HepG2 (cell line): ENCODE data around the gene BSND. TPM values are rescaled to one million over a fixed set of nuclear protein-coding genes. Genes with fewer than 3 reads are reported as not detected.
A peak's percentile ranks its signal among the peaks of the same experiment; 100 is the strongest.

Source experiments
- ATAC-seq: fragments of 200-7000 bp; cut with Tn5 transposase; 3 replicates; pipeline ENCODE4 v1.9.1; 2020; ENCODE audit warnings: mild to moderate bottlenecking, moderate library complexity
- BruUV-seq: library from RNA; stranded (reverse); fragments of 400-500 nt; replicated peaks from 2 replicates; lab custom pipeline; 2021; lab: Mats Ljungman, UMichigan
- CTCF ChIA-PET: fragments of 300-600 bp; formaldehyde crosslinking; extraction: SDS; loops from one replicate; lab custom pipeline; 2021; ENCODE audit warnings: low total read pairs, inconsistent platforms, low intra/inter-chr PET ratio; lab: Yijun Ruan, JAX
- POLR2A ChIA-PET: fragments of 350-600 bp; sonication (Branson Sonifier 250); formaldehyde crosslinking; loops from one replicate; lab custom pipeline; 2020; ENCODE audit warnings: antibody characterized with exemption, inconsistent platforms; lab: Yijun Ruan, JAX
- DNase-seq: peaks from one replicate; pipeline ENCODE4 v3.0.0-alpha.2; 2015; ENCODE audit warnings: low spot score
- FAIRE-seq: peaks from 3 replicates; lab custom pipeline; 2011; peaks lifted over from hg19 to GRCh38; lab: Jason Lieb, UNC
- H2AFZ ChIP-seq: one replicate; pipeline ENCODE4 v1.6.1; 2011; ENCODE audit warnings: low read length, inconsistent platforms
- H3K27ac ChIP-seq: fragments of 300-600 bp; 3 replicates; pipeline ENCODE4 v1.8.0; 2011; ENCODE audit warnings: mixed run types, mild to moderate bottlenecking, mixed read lengths, low read length, inconsistent platforms; ENCODE audit not compliant: insufficient read depth; ENCODE audit errors: extremely low read length
- H3K27me3 ChIP-seq, 2 experiments: fragments of 200-600 bp in 1 of 2; 2 replicates in 1 of 2; 3 replicates in 1 of 2; pipeline versions ENCODE4 v1.6.0 to v1.8.0; 2011; ENCODE audit warnings: low read length in 2 of 2, mild to moderate bottlenecking in 2 of 2, moderate library complexity in 2 of 2, inconsistent platforms in 1 of 2; ENCODE audit not compliant: insufficient read depth in 2 of 2, control insufficient read depth in 1 of 2
- H3K36me3 ChIP-seq, 2 experiments: fragments of 200-600 bp in 1 of 2; replicated peaks in 1 of 2; 2 replicates in 1 of 2; 3 replicates in 1 of 2; pipeline versions ENCODE4 v1.5.1 to v1.8.0; 2011; ENCODE audit warnings: low read length in 2 of 2, inconsistent platforms in 1 of 2; ENCODE audit not compliant: insufficient read depth in 2 of 2, control insufficient read depth in 1 of 2
- H3K4me1 ChIP-seq: 2 replicates; pipeline ENCODE4 v1.5.1; 2012; ENCODE audit warnings: low read length, inconsistent platforms; ENCODE audit not compliant: insufficient read depth
- H3K4me2 ChIP-seq: 2 replicates; pipeline ENCODE4 v1.6.0; 2011; ENCODE audit warnings: low read depth, low read length, inconsistent platforms
- H3K4me3 ChIP-seq, 3 experiments: fragments of 200-600 bp in 1 of 3; sonication (generic), shearing (Covaris generic) in 1 of 3; replicated peaks in 1 of 3; 2 replicates each; pipeline ENCODE4 v1.5.1; 2011 to 2016; ENCODE audit warnings: low read length in 3 of 3, inconsistent platforms in 2 of 3, low read depth in 2 of 3, mild to moderate bottlenecking in 2 of 3, control low read depth in 1 of 3, mixed read lengths in 1 of 3; ENCODE audit not compliant: insufficient read depth in 1 of 3
- H3K79me2 ChIP-seq: one replicate; pipeline ENCODE4 v1.6.1; 2011; ENCODE audit warnings: low read length, inconsistent platforms; ENCODE audit not compliant: insufficient read depth
- H3K9ac ChIP-seq: 2 replicates; pipeline ENCODE4 v1.6.0; 2011; ENCODE audit warnings: mild to moderate bottlenecking, low read depth, low read length, inconsistent platforms; ENCODE audit not compliant: insufficient read depth
- H3K9me3 ChIP-seq: 2 replicates; pipeline ENCODE4 v1.5.1; 2012; ENCODE audit warnings: mild to moderate bottlenecking, low read length
- H4K20me1 ChIP-seq: 2 replicates; pipeline ENCODE4 v1.6.0; 2011; ENCODE audit warnings: inconsistent platforms, mild to moderate bottlenecking, low read length, moderate library complexity; ENCODE audit not compliant: insufficient read depth
- FOXK1 ChIP-seq: sonication (generic); formaldehyde crosslinking; IDR thresholded peaks from 2 replicates; pipeline ENCODE4 v1.4.0; 2020; ENCODE audit warnings: low read depth, missing genetic modification reagents, borderline replicate concordance
- GATA4 ChIP-seq: sonication (generic); IDR thresholded peaks from 2 replicates; pipeline ENCODE4 v1.6.1; 2016; ENCODE audit warnings: antibody characterized with exemption, low read depth, borderline replicate concordance
- HMGXB3 ChIP-seq: sonication (generic); formaldehyde crosslinking; IDR thresholded peaks from 2 replicates; pipeline ENCODE4 v1.4.0; 2020; ENCODE audit warnings: missing genetic modification reagents, borderline replicate concordance
- HNRNPUL1 ChIP-seq: fragments of 200-400 bp; formaldehyde crosslinking; IDR thresholded peaks from 2 replicates; pipeline ENCODE4 v1.6.1; 2017; ENCODE audit warnings: low read depth, mild to moderate bottlenecking, low read length, moderate library complexity
- POLR2A ChIP-seq, 2 experiments: IDR thresholded peaks; 2 replicates each; pipeline ENCODE4 v1.6.1; 2011; ENCODE audit warnings: low read depth in 2 of 2, low read length in 2 of 2, mild to moderate bottlenecking in 1 of 2, moderate library complexity in 1 of 2; ENCODE audit not compliant: insufficient read depth in 1 of 2
- RBAK ChIP-seq: sonication (generic); formaldehyde crosslinking; IDR thresholded peaks from 2 replicates; pipeline ENCODE4 v1.5.1; 2020; ENCODE audit warnings: mild to moderate bottlenecking, missing genetic modification reagents
- SMAD9 ChIP-seq: sonication (generic); formaldehyde crosslinking; IDR thresholded peaks from 2 replicates; pipeline ENCODE4 v1.5.1; 2020; ENCODE audit warnings: mild to moderate bottlenecking, missing genetic modification reagents
- ZFAT ChIP-seq: sonication (generic); formaldehyde crosslinking; conservative IDR thresholded peaks from 2 replicates; pipeline ENCODE4 v1.8.1; 2023; ENCODE audit warnings: missing genetic modification reagents, inconsistent platforms
- ZFP62 ChIP-seq: sonication (generic); formaldehyde crosslinking; IDR thresholded peaks from 2 replicates; pipeline ENCODE4 v1.4.0; 2020; ENCODE audit warnings: missing genetic modification reagents
- ZNF12 ChIP-seq: sonication (generic); formaldehyde crosslinking; IDR thresholded peaks from 2 replicates; pipeline ENCODE4 v1.5.0; 2020; ENCODE audit warnings: missing genetic modification reagents
- ZNF121 ChIP-seq: sonication (generic); formaldehyde crosslinking; IDR thresholded peaks from 2 replicates; pipeline ENCODE4 v1.5.0; 2020; ENCODE audit warnings: mild to moderate bottlenecking, missing genetic modification reagents
- ZNF446 ChIP-seq: sonication (generic); formaldehyde crosslinking; IDR thresholded peaks from 2 replicates; pipeline ENCODE4 v1.5.0; 2020; ENCODE audit warnings: mild to moderate bottlenecking, missing genetic modification reagents
- ZNF747 ChIP-seq: sonication (generic); formaldehyde crosslinking; IDR thresholded peaks from 2 replicates; pipeline ENCODE4 v1.8.1; 2023; ENCODE audit warnings: missing genetic modification reagents, mild to moderate bottlenecking, borderline replicate concordance
- ZNF883 ChIP-seq: sonication (generic); formaldehyde crosslinking; IDR thresholded peaks from 2 replicates; pipeline ENCODE4 v1.5.1; 2020; ENCODE audit warnings: mild to moderate bottlenecking, missing genetic modification reagents; ENCODE audit errors: not compliant biosample characterization
- WGBS: methylation state at CpG from one replicate; pipeline ENCODE4 v1.1.6; 2017; ENCODE audit warnings: low lambda C conversion rate; 5-methylcytosine and 5-hydroxymethylcytosine counted together
- in situ Hi-C: cut with HindIII; loops from 2 replicates; pipeline ENCODE4 v1.10.0; 2017; ENCODE audit warnings: low pct_unique_long_range_greater_than_20kb; ENCODE audit not compliant: extremely low pct_ligation_motif_present
- intact Hi-C: fragments of 100-400 bp; cut with micrococcal nuclease; formaldehyde crosslinking; loops from one replicate; pipeline ENCODE4 v1.10.0; 2022; ENCODE audit not compliant: unreplicated experiment
- polyA plus RNA-seq, 8 experiments: library from polyadenylated mRNA; depleted of rRNA in 3 of 8; stranded (reverse) in 7 of 8; unstranded in 1 of 8; fragments of >200 nt; fragmentation: Illumina TruSeq in 4 of 8; extraction: Trizol in 4 of 8; gene quantifications; 2 replicates each; pipeline versions ENCODE4 v1.2.1 to v1.2.3, GENCODE V29; 2011 to 2016; ENCODE audit warnings: low read depth in 4 of 8, missing spikeins in 1 of 8, mixed read lengths in 1 of 8; ENCODE audit not compliant: insufficient read depth in 1 of 8
- total RNA-seq, 5 experiments: library from RNA; depleted of rRNA; stranded (reverse); fragments of >200 nt; fragmentation: Illumina TruSeq; extraction: Trizol; gene quantifications; 2 replicates each; pipeline ENCODE4 v1.2.3, GENCODE V29; 2016; ENCODE audit warnings: low read depth in 1 of 5

BSND gene
- total and polyA plus RNA-seq, 2 of the 13 experiments (the other 11 are each of a cell fraction or from before 2014, with no cell fraction given): not detected

GRCh38 chr1:55057270-55057955, 58.7 kb downstream of the BSND start:
- in situ Hi-C loops: no loop called here
- TF ChIP-seq POLR2A (IDR thresholded peaks at IDR 0.05; ENCODE audit: insufficient read depth in 1 of 2, low read depth in 2 of 2, low read length in 2 of 2): peak in 1 of 2 experiments; percentile 21; a peak in 1 of 4 replicates
- no peak for TF ChIP-seq ZFP62 (CRISPR knock-in tag)
- TF ChIP-seq ZNF446 (CRISPR knock-in tag): 0 out of 2 replicates have a peak, but pooled peaks have one; percentile 26
- intact Hi-C loops: no loop called here
- peaks cover 18% of the 10 kb centered on the region for H3K4me1 ChIP-seq
- no peaks in the 10 kb centered on the region for H3K79me2 ChIP-seq
- peaks cover 10 to 70% of the 10 kb centered on the region in 2 experiments; a peak in 4 of 5 replicates for H3K36me3 ChIP-seq
- no peaks in the 10 kb centered on the region for H3K9me3 ChIP-seq
- FAIRE-seq (no peak), ATAC-seq (no peak), DNase-seq (no peak)
- H3K27me3 ChIP-seq: no peaks in the 10 kb centered on the region
- 87% methylated on average over 12 of the region's 15 CpGs for WGBS
- no peak overlapping the region for H3K4me2 ChIP-seq
- no peak overlapping the region for H3K9ac ChIP-seq
- no TSS peak for BruUV-seq
- peaks cover 3% of the 10 kb centered on the region; the same call in 1 of the 2 replicates for H4K20me1 ChIP-seq
- ChIA-PET POLR2A (no interaction called here), CTCF (no interaction called here)
- no peak overlapping the region for H3K4me3 ChIP-seq
- H2AFZ ChIP-seq: no peak overlapping the region
- H3K27ac ChIP-seq: no peak overlapping the region

- H3K27me3 ChIP-seq: no peaks in the 10 kb centered on the region
- H3K4me3 ChIP-seq: no peak overlapping the region
- H3K9me3 ChIP-seq: no peaks in the 10 kb centered on the region
- DNase-seq (no peak), ATAC-seq (no peak), FAIRE-seq (no peak)
- H3K27ac ChIP-seq: no peak overlapping the region
- WGBS: no CpG with 5 or more reads among the region's 6 CpGs
- H3K36me3 ChIP-seq: peaks cover 10 to 69% of the 10 kb centered on the region in 2 experiments; a peak in 4 of 5 replicates
- in situ Hi-C loops: no loop called here
- intact Hi-C loops: no loop called here
- H3K4me1 ChIP-seq: peaks cover 13% of the 10 kb centered on the region
- no peak overlapping the region for H2AFZ ChIP-seq
- POLR2A ChIA-PET: no interaction called here
- no peak overlapping the region for H3K9ac ChIP-seq
- no peaks in the 10 kb centered on the region for H3K79me2 ChIP-seq
- peaks cover 3% of the 10 kb centered on the region; the same call in 1 of the 2 replicates for H4K20me1 ChIP-seq
- no peak overlapping the region for H3K4me2 ChIP-seq
- CTCF ChIA-PET: no interaction called here
- BruUV-seq: no TSS peak
- TF ChIP-seq RBAK (CRISPR knock-in tag): no peak
- no peak for TF ChIP-seq FOXK1 (CRISPR knock-in tag)
- TF ChIP-seq HMGXB3 (CRISPR knock-in tag): no peak
- no peak for TF ChIP-seq SMAD9 (CRISPR knock-in tag)
- TF ChIP-seq HNRNPUL1: no peak
- no peak for TF ChIP-seq GATA4
- TF ChIP-seq ZNF883: no peak
- TF ChIP-seq ZNF121 (CRISPR knock-in tag): no peak
- TF ChIP-seq ZFAT (CRISPR knock-in tag): no peak
- TF ChIP-seq ZNF747 (CRISPR knock-in tag): no peak
- TF ChIP-seq ZNF12 (CRISPR knock-in tag): no peak
These were observed 59.2 kb downstream of the BSND start for GRCh38 chr1:55057956-55058298.
